Spinal cord (tissue), 10 donors: ENCODE measurements around the gene UNC13B. TPM values are rescaled to one million over a fixed set of nuclear protein-coding genes. Genes with fewer than 3 reads are reported as not detected.
A peak's percentile ranks its signal among the peaks of the same experiment; 100 is the strongest.

Source experiments
- DNase-seq, 6 donors: peaks; one replicate each; pipeline versions ENCODE4 v3.0.0 to v3.0.0-alpha.2; 2013 to 2015; ENCODE audit warnings: low spot score in 6 of 6, low read depth in 4 of 6
- H3K27ac ChIP-seq: one replicate; pipeline ENCODE4 v1.5.1; 2013; ENCODE audit warnings: low read depth, low read length, control low read depth
- H3K27me3 ChIP-seq: one replicate; pipeline ENCODE4 v1.6.1; 2013; ENCODE audit warnings: low read length; ENCODE audit not compliant: control insufficient read depth, insufficient read depth
- H3K36me3 ChIP-seq: one replicate; pipeline ENCODE4 v1.6.1; 2013; ENCODE audit warnings: low read length; ENCODE audit not compliant: control insufficient read depth, insufficient read depth
- H3K4me1 ChIP-seq: one replicate; pipeline ENCODE4 v1.6.1; 2013; ENCODE audit warnings: low read length; ENCODE audit not compliant: control insufficient read depth, insufficient read depth
- H3K4me3 ChIP-seq: one replicate; pipeline ENCODE4 v1.5.1; 2013; ENCODE audit warnings: low read depth, low read length, control low read depth
- H3K9me3 ChIP-seq: one replicate; pipeline ENCODE4 v1.6.1; 2013; ENCODE audit warnings: low read length; ENCODE audit not compliant: control insufficient read depth, insufficient read depth
- WGBS: methylation state at CpG from one replicate; pipeline ENCODE4 v1.1.5; 2013; ENCODE audit warnings: missing lambda C conversion rate; ENCODE audit not compliant: insufficient coverage; 5-methylcytosine and 5-hydroxymethylcytosine counted together
- polyA plus RNA-seq, 2 donors: library from polyadenylated mRNA; unstranded; fragments of 120-200 nt; gene quantifications; one replicate each; pipeline ENCODE4 v1.2.1, GENCODE V29; 2013; ENCODE audit not compliant: insufficient read length in 2 of 2
- total RNA-seq, 2 donors: library from RNA; depleted of rRNA in 1 of 2; stranded (reverse); fragments of 120-200 nt in 1 of 2; fragments of >200 nt in 1 of 2; gene quantifications; one replicate each; pipeline versions ENCODE4 v1.2.3 to v1.2.4, GENCODE V29; 2013 to 2014
- donor health status: healthy.

The UNC13B gene
- total and polyA plus RNA-seq, 4 donors = 20.2 to 37.9 (median 24.9) TPM

DNA sequence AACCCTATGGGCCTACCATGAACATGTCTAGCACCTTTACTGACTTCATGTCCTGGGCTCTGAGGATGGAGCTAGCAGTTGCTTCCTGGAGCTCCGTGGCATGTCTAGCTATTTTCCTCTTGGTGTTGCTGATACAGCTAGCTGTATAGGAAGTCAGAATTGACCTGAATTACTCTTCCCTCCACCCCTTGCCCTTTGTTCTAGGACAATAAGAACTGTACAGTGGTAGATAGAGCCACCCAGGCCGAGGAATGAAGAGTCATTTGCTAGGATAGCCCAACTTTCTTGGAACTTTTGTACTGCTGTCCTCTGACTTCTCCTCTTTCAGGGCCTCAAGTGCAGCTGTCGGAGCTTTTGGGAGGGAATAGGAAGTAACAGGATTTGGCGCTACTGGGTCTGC, 218.2 kb downstream of the UNC13B start:
- 93% methylated on average over 3 of the region's 4 CpGs for WGBS
- no peaks in the 10 kb centered on the region for H3K9me3 ChIP-seq
- DNase-seq = no peak
- no peaks in the 10 kb centered on the region for H3K4me1 ChIP-seq
- H3K27me3 ChIP-seq = no peaks in the 10 kb centered on the region
- H3K27ac ChIP-seq = no peak overlapping the region
- H3K36me3 ChIP-seq = peaks cover 26% of the 10 kb centered on the region
- no peak overlapping the region for H3K4me3 ChIP-seq

DNA sequence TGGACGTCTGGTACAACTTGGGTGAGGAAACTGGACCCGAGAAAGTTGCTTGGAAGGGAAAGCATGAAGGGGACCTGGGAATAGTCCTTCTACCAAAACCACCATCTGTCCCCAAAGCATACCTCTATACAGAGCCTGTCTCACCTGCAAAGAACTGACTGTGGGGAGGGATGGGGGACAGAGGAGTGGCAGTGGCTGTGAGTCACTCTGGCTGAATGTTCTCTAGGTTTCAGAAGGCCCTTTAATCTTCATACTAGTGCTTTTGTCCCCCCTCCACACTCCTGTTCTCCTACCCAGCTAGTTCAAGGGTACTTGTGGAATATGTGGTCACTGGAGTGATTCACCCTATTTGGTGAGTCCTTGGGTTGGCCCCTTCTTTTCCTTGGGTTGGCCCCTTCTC, 218.8 kb downstream of the UNC13B start:
- WGBS = no CpG with 5 or more reads among the region's 2 CpGs
- no peaks in the 10 kb centered on the region for H3K27me3 ChIP-seq
- H3K4me1 ChIP-seq = no peaks in the 10 kb centered on the region
- no peak overlapping the region for H3K4me3 ChIP-seq
- no peak overlapping the region for H3K27ac ChIP-seq
- H3K9me3 ChIP-seq = no peaks in the 10 kb centered on the region
- DNase-seq = no peak
- peaks cover 24% of the 10 kb centered on the region for H3K36me3 ChIP-seq

GRCh38 chr9:35385042-35385441, 223.2 kb downstream of the UNC13B start:
- 78% methylated on average over 1 of the region's 2 CpGs for WGBS
- Histone ChIP-seq H3K27ac (no peak overlapping the region), H3K4me1 (no peaks in the 10 kb centered on the region), H3K36me3 (peaks cover 21% of the 10 kb centered on the region), H3K27me3 (no peaks in the 10 kb centered on the region), H3K4me3 (no peak overlapping the region), H3K9me3 (no peaks in the 10 kb centered on the region)
- DNase-seq = peak in 5 of 6 donors; percentile 6 to 62 (median 15)

DNA sequence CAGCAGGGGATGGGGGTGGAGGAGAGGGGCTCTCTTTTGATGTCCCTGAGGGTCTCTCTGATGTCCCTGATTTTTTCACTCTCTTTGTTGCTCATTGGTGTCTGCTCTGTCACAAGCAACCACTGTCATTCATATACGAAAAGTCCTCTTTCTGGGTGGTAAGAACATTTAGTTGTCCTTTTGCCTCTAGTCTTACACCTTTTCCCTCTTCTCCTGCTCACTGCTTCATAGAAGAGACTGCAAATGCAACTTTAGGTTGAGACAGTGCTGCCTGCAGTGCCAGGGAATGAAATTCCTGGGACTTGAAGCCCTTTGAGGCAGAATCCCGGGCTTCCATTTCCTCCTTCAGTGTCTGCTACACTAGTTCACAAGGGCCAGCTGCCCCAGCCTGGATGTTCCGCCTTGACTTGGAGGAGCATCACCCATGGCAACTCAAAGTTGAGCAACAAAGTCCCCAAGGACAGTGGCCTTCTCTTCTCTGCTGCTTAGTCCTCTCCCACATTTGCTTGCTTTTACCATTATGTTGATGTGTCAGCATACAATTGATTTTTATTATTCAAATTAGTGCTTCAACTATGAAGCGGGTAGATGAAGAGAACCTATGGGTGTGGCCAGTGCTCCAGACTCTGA, 233.4 kb downstream of the UNC13B start:
- no peak for DNase-seq
- H3K27ac ChIP-seq = no peak overlapping the region
- 100% methylated on average over 2 of the region's 4 CpGs for WGBS
- no peak overlapping the region for H3K4me3 ChIP-seq
- H3K4me1 ChIP-seq = no peaks in the 10 kb centered on the region
- H3K9me3 ChIP-seq = no peaks in the 10 kb centered on the region
- H3K36me3 ChIP-seq = peaks cover 40% of the 10 kb centered on the region
- H3K27me3 ChIP-seq = no peaks in the 10 kb centered on the region

- no peaks in the 10 kb centered on the region for H3K27me3 ChIP-seq
- DNase-seq = no peak
- H3K27ac ChIP-seq = no peak overlapping the region
- no peaks in the 10 kb centered on the region for H3K9me3 ChIP-seq
- 100% methylated on average over 1 of the region's 1 CpG for WGBS
- peaks cover 36% of the 10 kb centered on the region for H3K36me3 ChIP-seq
- no peak overlapping the region for H3K4me3 ChIP-seq
- H3K4me1 ChIP-seq = no peaks in the 10 kb centered on the region
Measured at GRCh38 chr9:35395706-35396101, 233.9 kb downstream of the UNC13B start.

DNA sequence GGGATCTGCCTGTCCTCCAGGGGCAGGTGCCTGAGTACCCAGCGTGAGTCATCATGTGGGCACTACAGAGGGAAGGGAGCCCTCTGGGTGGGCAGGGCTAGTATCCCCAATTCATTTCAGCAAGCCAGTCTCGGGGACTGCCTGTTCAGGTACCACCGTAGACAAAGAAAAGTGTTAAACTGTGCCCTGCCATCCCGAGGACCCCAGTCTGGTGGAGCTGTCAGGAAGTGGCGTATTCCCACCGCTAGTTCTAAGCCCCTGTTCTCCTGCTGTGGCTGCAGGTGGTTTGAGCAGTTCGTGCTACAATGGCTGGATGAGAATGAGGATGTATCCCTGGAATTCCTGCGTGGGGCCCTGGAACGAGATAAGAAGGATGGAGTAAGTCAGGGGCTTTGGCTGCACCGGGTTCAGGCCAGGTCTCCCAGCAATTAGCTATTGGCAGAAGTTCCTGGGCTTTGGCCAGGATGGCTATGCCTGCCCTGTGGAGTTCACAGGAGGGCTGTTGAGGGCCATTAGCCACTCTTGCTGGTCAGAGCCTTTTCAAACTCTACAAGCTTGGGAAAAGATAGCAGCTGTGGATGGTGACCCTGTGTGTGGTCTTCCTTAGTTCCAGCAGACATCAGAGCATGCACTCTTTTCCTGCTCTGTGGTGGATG, 234.9 kb downstream of the UNC13B start:
- Histone ChIP-seq H3K4me1 (no peaks in the 10 kb centered on the region), H3K4me3 (no peak overlapping the region), H3K9me3 (no peaks in the 10 kb centered on the region), H3K27ac (no peak overlapping the region), H3K36me3 (peaks cover 35% of the 10 kb centered on the region), H3K27me3 (no peaks in the 10 kb centered on the region)
- WGBS = 92% methylated on average over 10 of the region's 10 CpGs
- no peak for DNase-seq

DNA sequence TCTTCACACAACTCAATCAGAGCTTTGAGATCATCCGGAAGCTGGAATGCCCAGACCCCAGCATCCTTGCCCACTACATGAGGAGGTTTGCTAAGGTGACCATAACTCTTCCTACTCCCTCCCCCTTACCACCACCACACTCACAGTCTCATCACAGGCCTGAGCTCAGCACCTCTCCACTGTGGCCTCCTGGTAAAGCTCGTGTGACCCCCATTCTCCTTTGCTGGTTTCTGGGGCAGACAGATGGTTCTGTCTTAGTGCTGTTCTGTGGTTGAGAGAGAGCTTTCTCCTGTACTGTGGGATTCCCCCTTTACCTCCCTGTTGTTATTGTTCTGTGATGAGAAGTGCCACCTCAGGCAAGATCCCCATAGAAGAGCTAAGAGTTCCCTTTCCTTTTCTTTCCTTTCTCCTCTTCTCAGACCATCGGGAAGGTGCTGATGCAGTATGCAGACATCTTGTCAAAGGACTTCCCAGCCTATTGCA, 235.4 kb downstream of the UNC13B start:
- H3K4me1 ChIP-seq = no peaks in the 10 kb centered on the region
- no peak for DNase-seq
- H3K27ac ChIP-seq = no peak overlapping the region
- no peaks in the 10 kb centered on the region for H3K9me3 ChIP-seq
- 88% methylated on average over 1 of the region's 3 CpGs for WGBS
- H3K4me3 ChIP-seq = no peak overlapping the region
- H3K27me3 ChIP-seq = no peaks in the 10 kb centered on the region
- H3K36me3 ChIP-seq = peaks cover 37% of the 10 kb centered on the region

GRCh38 chr9:35397923-35398322, 236.1 kb downstream of the UNC13B start:
- whole genome bisulfite sequencing = no CpG with 5 or more reads among the region's 1 CpG
- Histone ChIP-seq H3K4me1 (no peaks in the 10 kb centered on the region), H3K9me3 (no peaks in the 10 kb centered on the region), H3K27me3 (no peaks in the 10 kb centered on the region), H3K4me3 (no peak overlapping the region), H3K36me3 (peaks cover 38% of the 10 kb centered on the region), H3K27ac (no peak overlapping the region)
- no peak for DNase-seq

- Histone ChIP-seq H3K9me3 (no peaks in the 10 kb centered on the region), H3K36me3 (peaks cover 46% of the 10 kb centered on the region), H3K4me3 (no peak overlapping the region), H3K27ac (no peak overlapping the region), H3K4me1 (no peaks in the 10 kb centered on the region), H3K27me3 (no peaks in the 10 kb centered on the region)
- no peak for DNase-seq
- 98% methylated on average over 12 of the region's 16 CpGs for WGBS
Measured at GRCh38 chr9:35398651-35399335, 237.0 kb downstream of the UNC13B start.
